GM06990 (cell line): ENCODE results near the gene LACTBL1.

Source experiments
- DNase-seq: peaks from one replicate; pipeline ENCODE4 v3.0.0-alpha.2; 2011; ENCODE audit not compliant: insufficient read length; ENCODE audit errors: extremely low read depth
- H3K27me3 ChIP-seq: replicated peaks from 2 replicates; pipeline ENCODE4 v1.6.0; 2011; ENCODE audit warnings: low read length; ENCODE audit not compliant: control insufficient read depth, insufficient read depth
- H3K36me3 ChIP-seq: 2 replicates; pipeline ENCODE4 v1.5.1; 2011; ENCODE audit warnings: low read length; ENCODE audit not compliant: control insufficient read depth, insufficient read depth
- H3K4me3 ChIP-seq: replicated peaks from 2 replicates; pipeline ENCODE4 v1.5.1; 2011; ENCODE audit warnings: low read depth, mild to moderate bottlenecking, control low read depth, low read length
- TF ChIP-seq, protein P1 (sequence below): IDR thresholded peaks from 2 replicates; pipeline ENCODE4 v1.5.1; 2011; ENCODE audit warnings: low read length, control low read depth, mild to moderate bottlenecking, inconsistent platforms; ENCODE audit not compliant: insufficient read depth, poor library complexity, severe bottlenecking

Gene LACTBL1

DNA sequence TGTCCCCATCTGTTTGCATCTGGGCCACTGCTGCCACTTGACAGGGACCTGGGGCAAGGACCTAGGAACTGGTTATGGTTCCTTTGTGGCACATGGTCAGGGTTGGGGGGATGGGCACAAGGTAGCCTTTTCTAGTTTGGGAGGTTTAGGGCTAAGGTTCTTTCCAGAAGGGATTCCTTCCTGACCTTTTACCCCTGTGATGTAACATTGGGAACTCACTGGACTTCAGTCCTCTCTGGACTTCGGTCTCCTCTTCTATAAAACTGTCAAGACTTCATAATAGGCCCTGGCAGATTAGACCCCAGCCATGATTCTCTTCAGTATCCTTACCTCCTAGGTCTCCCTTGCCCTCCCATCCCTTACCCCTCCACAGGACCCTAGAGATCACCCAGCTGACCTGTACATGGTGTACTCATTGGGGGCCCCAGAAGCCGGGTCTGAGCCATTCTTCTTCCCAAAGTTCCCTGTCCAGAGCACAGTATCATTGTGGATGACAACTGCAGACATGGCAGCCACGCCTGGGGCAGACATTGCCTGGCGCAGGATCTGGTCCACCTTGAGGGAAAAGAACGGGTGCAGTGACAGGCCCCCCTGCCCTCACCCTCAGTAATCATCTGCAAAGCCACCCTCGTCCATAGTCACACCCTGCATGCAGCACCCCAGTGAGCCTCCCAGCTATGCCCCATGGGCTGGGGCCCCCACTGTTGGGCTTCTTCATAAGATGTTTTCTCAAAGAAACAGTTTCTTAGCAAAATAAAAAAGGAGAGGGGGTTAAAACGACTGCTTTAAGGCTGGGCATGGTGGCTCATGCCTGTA is 12.9 kb downstream of the LACTBL1 start:
- Histone ChIP-seq H3K4me3 (no peak overlapping the region), H3K27me3 (no peaks in the 10 kb centered on the region), H3K36me3 (no peaks in the 10 kb centered on the region)
- TF ChIP-seq, protein P1, sequence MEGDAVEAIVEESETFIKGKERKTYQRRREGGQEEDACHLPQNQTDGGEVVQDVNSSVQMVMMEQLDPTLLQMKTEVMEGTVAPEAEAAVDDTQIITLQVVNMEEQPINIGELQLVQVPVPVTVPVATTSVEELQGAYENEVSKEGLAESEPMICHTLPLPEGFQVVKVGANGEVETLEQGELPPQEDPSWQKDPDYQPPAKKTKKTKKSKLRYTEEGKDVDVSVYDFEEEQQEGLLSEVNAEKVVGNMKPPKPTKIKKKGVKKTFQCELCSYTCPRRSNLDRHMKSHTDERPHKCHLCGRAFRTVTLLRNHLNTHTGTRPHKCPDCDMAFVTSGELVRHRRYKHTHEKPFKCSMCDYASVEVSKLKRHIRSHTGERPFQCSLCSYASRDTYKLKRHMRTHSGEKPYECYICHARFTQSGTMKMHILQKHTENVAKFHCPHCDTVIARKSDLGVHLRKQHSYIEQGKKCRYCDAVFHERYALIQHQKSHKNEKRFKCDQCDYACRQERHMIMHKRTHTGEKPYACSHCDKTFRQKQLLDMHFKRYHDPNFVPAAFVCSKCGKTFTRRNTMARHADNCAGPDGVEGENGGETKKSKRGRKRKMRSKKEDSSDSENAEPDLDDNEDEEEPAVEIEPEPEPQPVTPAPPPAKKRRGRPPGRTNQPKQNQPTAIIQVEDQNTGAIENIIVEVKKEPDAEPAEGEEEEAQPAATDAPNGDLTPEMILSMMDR, result no peak
- no peak for DNase-seq

DNA sequence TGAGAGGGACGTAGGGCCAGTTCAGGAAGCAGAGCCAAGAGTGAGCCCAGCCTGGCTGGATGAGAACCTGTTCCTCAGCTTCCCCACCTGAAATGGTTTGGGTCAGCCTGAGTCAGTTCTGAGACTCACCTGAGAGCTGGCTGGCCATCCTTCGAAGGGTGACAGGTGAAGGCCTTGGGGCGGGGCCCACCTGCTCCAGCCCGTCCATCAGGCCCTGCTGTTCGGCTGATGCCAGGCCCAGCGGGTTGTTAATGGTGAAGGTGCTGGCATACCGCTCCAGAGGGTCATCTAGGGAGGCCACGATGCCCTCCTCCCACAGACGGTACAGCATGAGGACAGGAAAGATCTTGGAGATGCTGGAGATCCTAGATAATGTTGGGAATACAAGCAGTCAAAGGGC is 14.1 kb downstream of the LACTBL1 start:
- Histone ChIP-seq H3K4me3 (no peak overlapping the region), H3K36me3 (no peaks in the 10 kb centered on the region), H3K27me3 (no peaks in the 10 kb centered on the region)
- DNase-seq, result no peak
- TF ChIP-seq, protein P1, result no peak

DNA sequence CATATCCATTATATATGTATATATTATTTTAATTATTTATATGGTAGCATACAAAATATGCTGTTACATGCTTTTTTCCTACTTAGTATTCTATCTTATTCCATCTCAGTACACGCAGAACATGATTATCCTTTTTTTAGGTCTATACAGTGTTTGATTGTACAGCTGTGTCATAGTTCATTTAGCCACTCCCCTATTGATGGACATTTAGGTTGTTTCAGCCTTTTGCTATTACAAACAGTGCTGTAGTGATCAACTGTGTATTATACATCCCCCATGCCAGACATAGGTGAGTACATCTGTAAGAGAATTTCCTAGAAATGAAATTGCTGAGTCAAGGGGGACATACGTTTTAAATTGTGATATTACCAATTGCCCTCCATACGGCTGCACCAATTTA is 15.6 kb downstream of the LACTBL1 start:
- Histone ChIP-seq H3K36me3 (no peaks in the 10 kb centered on the region), H3K4me3 (no peak overlapping the region), H3K27me3 (no peaks in the 10 kb centered on the region)
- TF ChIP-seq, protein P1, result no peak
- no peak for DNase-seq

DNA sequence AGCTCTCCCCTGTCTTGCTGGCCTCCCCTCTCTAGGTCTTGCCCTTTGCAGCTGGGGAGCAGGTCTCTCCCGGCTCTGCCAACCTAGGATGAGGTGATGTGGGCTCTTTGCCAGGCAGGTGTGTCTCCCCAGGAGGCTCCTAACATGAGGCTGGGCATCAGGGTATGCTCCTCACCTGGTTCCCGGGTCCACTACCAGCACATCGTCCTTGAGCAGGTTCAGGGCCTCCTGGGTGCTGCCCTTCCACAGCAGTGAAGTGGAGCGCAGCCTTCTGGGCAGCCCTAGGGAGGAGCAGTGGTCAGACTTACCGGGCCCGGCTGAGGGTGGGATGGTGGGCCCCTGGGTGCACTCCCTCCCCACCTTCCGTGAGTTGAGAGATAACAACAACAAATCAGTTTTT is 17.5 kb downstream of the LACTBL1 start:
- Histone ChIP-seq H3K36me3 (no peaks in the 10 kb centered on the region), H3K4me3 (no peak overlapping the region), H3K27me3 (no peaks in the 10 kb centered on the region)
- TF ChIP-seq, protein P1, result no peak
- DNase-seq, result no peak

DNA sequence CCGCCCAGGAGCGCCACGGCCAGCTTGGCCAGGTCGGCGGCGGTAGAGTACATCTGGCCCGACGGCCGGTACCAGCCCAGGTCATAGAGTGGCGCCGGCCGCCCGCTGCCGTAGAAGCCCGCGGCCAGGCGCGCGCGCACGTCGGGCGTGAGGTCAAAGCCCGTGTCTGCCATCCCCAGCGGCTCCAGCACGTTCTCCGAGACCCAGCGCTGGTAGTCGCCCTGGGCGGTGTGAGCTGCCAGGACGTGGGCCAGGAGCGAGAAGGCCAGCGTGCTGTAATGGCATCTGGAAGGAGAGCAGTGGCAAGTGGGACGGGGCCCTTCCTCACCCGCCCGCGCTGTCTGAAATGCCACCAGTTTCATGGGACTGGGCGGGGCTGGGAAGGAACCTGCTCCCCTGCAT is 18.9 kb downstream of the LACTBL1 start:
- no peak overlapping the region for H3K4me3 ChIP-seq
- no peak for DNase-seq

More for the DNA sequence above, 18.9 kb downstream of the LACTBL1 start:
- no peaks in the 10 kb centered on the region for H3K36me3 ChIP-seq
- H3K27me3 ChIP-seq, result no peaks in the 10 kb centered on the region
- TF ChIP-seq, protein P1, result no peak
